ENCODE results near the gene TSPAN9. TPM values are rescaled to one million over a fixed set of nuclear protein-coding genes. Genes with fewer than 3 reads are reported as not detected.

The TSPAN9 gene
- total RNA-seq, 1 donor from 2014 or later, result 109 TPM

DNA sequence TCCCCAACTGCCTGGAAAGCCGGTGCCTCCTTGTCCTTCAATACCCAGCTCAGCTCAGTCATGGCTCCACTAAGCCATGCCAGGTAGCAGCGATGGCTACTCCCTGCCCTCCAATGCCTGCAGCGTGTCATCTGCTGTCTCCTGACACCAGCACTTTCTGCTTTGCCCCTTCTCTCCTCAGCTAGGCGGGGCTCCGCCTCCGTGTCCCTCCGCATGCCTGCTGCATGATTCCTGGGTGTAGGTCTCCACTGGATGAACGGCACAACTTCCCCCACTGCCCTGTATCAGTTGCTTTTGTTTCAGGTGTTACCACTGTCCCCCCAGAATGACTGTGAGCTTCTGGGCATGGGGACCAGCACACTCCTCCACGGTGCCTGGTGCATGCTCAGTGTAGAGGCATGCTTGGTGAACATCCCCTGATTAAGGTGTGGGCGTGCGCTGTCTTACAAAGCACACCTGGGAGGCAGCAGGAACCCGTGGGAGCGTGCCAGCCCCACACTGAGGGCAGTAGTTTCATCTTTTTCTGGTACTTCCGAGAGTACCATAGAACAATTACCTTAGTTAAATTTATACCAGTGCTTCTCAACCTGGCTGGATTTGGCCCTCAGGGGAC lies 234.4 kb downstream of the TSPAN9 start:
- H3K27ac ChIP-seq, result no peak overlapping the region
- H3K4me3 ChIP-seq, result no peak overlapping the region
- no peak for DNase-seq (ENCODE audit: low spot score in 2 of 2)
- no peaks in the 10 kb centered on the region for H3K27me3 ChIP-seq
- TF ChIP-seq CTCF (IDR thresholded peaks at IDR 0.05), result no peak
- no peaks in the 10 kb centered on the region for H3K36me3 ChIP-seq
- intact Hi-C loops (cut with DNase I), result no loop called here
- peaks cover 0 to 4% of the 10 kb centered on the region in 2 donors for H3K4me1 ChIP-seq
- no peaks in the 10 kb centered on the region for H3K9me3 ChIP-seq

GRCh38 chr12:3313066-3313465 lies 235.9 kb downstream of the TSPAN9 start:
- no peak for TF ChIP-seq CTCF (IDR thresholded peaks at IDR 0.05)
- no peak overlapping the region for H3K4me3 ChIP-seq
- H3K27me3 ChIP-seq, result no peaks in the 10 kb centered on the region
- H3K9me3 ChIP-seq, result no peaks in the 10 kb centered on the region
- DNase-seq (ENCODE audit: low spot score in 2 of 2), result no peak
- no peaks in the 10 kb centered on the region for H3K36me3 ChIP-seq
- intact Hi-C loops (cut with DNase I), result no loop called here
- no peak overlapping the region for H3K27ac ChIP-seq
- peaks cover 0 to 4% of the 10 kb centered on the region in 2 donors for H3K4me1 ChIP-seq

DNA sequence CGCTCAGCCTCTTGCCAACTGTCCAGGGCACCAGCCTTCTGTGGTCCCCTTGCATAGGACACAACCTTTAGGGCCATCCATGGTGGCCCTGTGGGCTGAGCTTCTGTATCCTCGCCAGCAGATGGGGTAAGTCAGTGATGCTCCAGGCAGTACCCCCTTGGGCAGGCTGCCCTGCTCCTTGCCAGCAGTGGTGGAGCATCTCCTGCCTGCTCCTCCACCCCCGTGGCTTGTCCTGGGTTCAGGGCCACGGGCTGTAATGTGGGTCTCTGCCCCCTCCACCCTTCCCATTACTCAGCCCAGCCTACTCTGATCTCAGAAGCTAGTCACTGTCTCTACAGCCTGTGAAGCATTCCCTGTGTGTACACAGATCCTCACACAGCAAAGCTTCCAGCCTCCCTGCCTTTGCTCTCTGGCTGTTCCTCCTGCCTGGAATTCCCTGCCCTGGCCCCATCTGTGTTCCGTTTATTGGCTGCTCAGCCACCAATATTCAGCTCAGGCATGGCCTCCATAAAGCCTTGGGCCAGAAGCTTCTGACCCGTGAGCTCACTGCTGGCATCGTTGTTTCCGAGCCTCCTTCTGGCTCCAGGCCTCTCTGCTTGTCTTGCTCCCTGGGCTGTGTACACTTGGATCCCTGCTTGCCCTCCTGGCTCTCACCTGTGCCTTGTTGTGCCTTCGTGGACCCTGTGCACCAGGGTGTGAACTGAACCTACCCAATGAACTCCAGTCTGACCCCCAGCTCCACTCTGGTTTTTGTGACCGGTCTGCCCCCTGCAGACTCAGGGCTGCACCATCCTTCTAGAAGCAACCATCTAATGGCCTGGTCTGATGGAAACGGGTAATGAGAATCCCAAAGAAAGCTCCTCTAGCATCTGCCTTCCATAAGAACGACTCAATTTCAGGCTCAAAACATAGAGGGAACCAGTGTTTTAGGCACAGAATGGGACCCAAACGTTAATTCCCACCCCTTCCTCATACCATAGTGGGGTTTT lies 236.8 kb downstream of the TSPAN9 start:
- intact Hi-C loops (cut with DNase I), result no loop called here
- H3K4me1 ChIP-seq, result peaks cover 0 to 4% of the 10 kb centered on the region in 2 donors
- no peaks in the 10 kb centered on the region for H3K36me3 ChIP-seq
- no peaks in the 10 kb centered on the region for H3K27me3 ChIP-seq
- TF ChIP-seq CTCF (IDR thresholded peaks at IDR 0.05), result no peak
- H3K4me3 ChIP-seq, result no peak overlapping the region
- H3K27ac ChIP-seq, result no peak overlapping the region
- DNase-seq (ENCODE audit: low spot score in 2 of 2), result no peak
- H3K9me3 ChIP-seq, result no peaks in the 10 kb centered on the region

DNA sequence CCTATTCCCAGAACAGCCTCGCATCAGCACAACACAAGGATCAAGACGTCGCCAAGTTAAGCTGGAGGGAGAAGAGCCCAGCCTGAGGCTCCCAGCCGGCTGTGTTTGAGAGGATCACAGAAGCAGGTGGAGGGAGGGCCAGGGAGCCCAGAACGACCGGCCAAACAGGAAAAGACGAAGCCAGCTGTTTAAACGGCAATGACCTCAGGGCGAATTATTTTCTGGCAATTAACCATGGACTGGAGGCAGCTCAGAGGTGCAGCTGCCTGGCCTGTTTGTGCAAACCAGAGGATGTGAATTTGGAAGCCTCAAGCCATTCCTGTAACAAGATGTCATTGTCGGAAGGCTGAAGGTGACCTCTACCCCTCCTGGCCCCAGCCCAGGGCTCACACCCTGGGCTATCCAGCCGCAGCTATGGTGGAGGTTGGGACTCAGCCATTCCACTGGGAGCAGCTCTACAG lies 238.1 kb downstream of the TSPAN9 start:
- no peak overlapping the region for H3K27ac ChIP-seq
- no peak for TF ChIP-seq CTCF (IDR thresholded peaks at IDR 0.05)
- intact Hi-C loops (cut with DNase I), result no loop called here
- H3K4me1 ChIP-seq, result peaks cover 0 to 4% of the 10 kb centered on the region in 2 donors
- no peaks in the 10 kb centered on the region for H3K9me3 ChIP-seq
- no peaks in the 10 kb centered on the region for H3K27me3 ChIP-seq
- H3K36me3 ChIP-seq, result no peaks in the 10 kb centered on the region
- no peak overlapping the region for H3K4me3 ChIP-seq
- no peak for DNase-seq (ENCODE audit: low spot score in 2 of 2)

GRCh38 chr12:3316776-3317480 lies 239.7 kb downstream of the TSPAN9 start:
- intact Hi-C loops (cut with DNase I), result no loop called here
- Histone ChIP-seq H3K4me3 (no peak overlapping the region), H3K27me3 (no peaks in the 10 kb centered on the region), H3K36me3 (no peaks in the 10 kb centered on the region), H3K4me1 (peaks cover 0 to 4% of the 10 kb centered on the region in 2 donors), H3K27ac (no peak overlapping the region), H3K9me3 (no peaks in the 10 kb centered on the region)
- TF ChIP-seq CTCF (IDR thresholded peaks at IDR 0.05), result no peak
- no peak for DNase-seq (ENCODE audit: low spot score in 2 of 2)

Data from ascending aorta (tissue), 2 donors.